A673 (cell line): ENCODE results near the gene FMNL1. TPM values are rescaled to one million over a fixed set of nuclear protein-coding genes. Genes with fewer than 3 reads are reported as not detected.

ENCODE experiments used
- BruUV-seq: library from RNA; stranded (reverse); fragments of 400-500 nt; replicated peaks from 2 replicates; lab custom pipeline; 2021; lab: Mats Ljungman, UMichigan
- CTCF ChIA-PET: fragments of 300-600 bp; sonication (Branson Sonifier 250); formaldehyde crosslinking; loops from one replicate; lab custom pipeline; 2022; ENCODE audit warnings: antibody characterized with exemption; lab: Charles Lee
- POLR2A ChIA-PET: fragments of 300-600 bp; sonication (Branson Sonifier 250); formaldehyde crosslinking; loops from one replicate; lab custom pipeline; 2022; ENCODE audit warnings: antibody characterized with exemption; ENCODE audit not compliant: low non-redundant PET; lab: Charles Lee
- DNase-seq: peaks from one replicate; pipeline ENCODE4 v3.0.0-alpha.2; 2015; ENCODE audit warnings: low spot score
- H3K27ac ChIP-seq: fragments of 200-600 bp; sonication (generic); 2 replicates; pipeline ENCODE4 v1.5.1; 2016; ENCODE audit warnings: mixed run types, low read depth, mild to moderate bottlenecking, mixed read lengths, antibody characterized with exemption, low read length; ENCODE audit not compliant: poor library complexity, severe bottlenecking
- H3K27me3 ChIP-seq: fragments of 200-600 bp; sonication (generic); replicated peaks from 2 replicates; pipeline ENCODE4 v1.6.1; 2017; ENCODE audit warnings: mixed run types, low read depth, mild to moderate bottlenecking, mixed read lengths, antibody characterized with exemption, low read length; ENCODE audit not compliant: insufficient read depth, poor library complexity
- H3K36me3 ChIP-seq: fragments of 200-600 bp; sonication (generic); 2 replicates; pipeline ENCODE4 v1.6.1; 2016; ENCODE audit warnings: mixed run types, mild to moderate bottlenecking, mixed read lengths, antibody characterized with exemption, low read length; ENCODE audit not compliant: insufficient read depth, poor library complexity, severe bottlenecking
- H3K4me1 ChIP-seq: fragments of 200-600 bp; sonication (generic); 2 replicates; pipeline ENCODE4 v1.6.1; 2017; ENCODE audit warnings: mixed run types, mild to moderate bottlenecking, mixed read lengths, antibody characterized with exemption, low read length; ENCODE audit not compliant: insufficient read depth, poor library complexity, severe bottlenecking
- H3K4me3 ChIP-seq: fragments of 200-600 bp; sonication (generic); 2 replicates; pipeline ENCODE4 v1.5.1; 2016; ENCODE audit warnings: low read depth, mixed run types, mild to moderate bottlenecking, mixed read lengths, low read length; ENCODE audit not compliant: poor library complexity, severe bottlenecking
- H3K9me3 ChIP-seq: fragments of 200-600 bp; sonication (generic); 2 replicates; pipeline ENCODE4 v1.6.1; 2016; ENCODE audit warnings: mixed run types, low read depth, mild to moderate bottlenecking, mixed read lengths, antibody characterized with exemption, low read length; ENCODE audit not compliant: poor library complexity, severe bottlenecking
- EZH2 ChIP-seq: fragments of 200-600 bp; sonication (generic); IDR thresholded peaks from 2 replicates; pipeline ENCODE4 v1.6.1; 2017; ENCODE audit warnings: borderline replicate concordance, low read depth, mild to moderate bottlenecking, mixed read lengths, antibody characterized with exemption, low read length; ENCODE audit not compliant: poor library complexity, severe bottlenecking
- intact Hi-C: fragments of 100-400 bp; cut with micrococcal nuclease; formaldehyde crosslinking; loops from one replicate; pipeline ENCODE4 v1.10.0; 2022; ENCODE audit not compliant: unreplicated experiment
- total RNA-seq: library from RNA; stranded (reverse); gene quantifications from 2 replicates; pipeline ENCODE4 v1.2.3, GENCODE V29; 2021
- TF ChIP-seq, protein P1 (sequence below): fragments of 300-800, 200-600 bp; sonication (generic); conservative IDR thresholded peaks from 2 replicates; pipeline ENCODE4 v1.5.1; 2017; ENCODE audit warnings: low read depth, mild to moderate bottlenecking, antibody characterized with exemption, low read length, moderate library complexity, mixed read lengths

The FMNL1 gene
- total RNA-seq, 1 experiment from 2014 or later = 1.0 TPM

DNA sequence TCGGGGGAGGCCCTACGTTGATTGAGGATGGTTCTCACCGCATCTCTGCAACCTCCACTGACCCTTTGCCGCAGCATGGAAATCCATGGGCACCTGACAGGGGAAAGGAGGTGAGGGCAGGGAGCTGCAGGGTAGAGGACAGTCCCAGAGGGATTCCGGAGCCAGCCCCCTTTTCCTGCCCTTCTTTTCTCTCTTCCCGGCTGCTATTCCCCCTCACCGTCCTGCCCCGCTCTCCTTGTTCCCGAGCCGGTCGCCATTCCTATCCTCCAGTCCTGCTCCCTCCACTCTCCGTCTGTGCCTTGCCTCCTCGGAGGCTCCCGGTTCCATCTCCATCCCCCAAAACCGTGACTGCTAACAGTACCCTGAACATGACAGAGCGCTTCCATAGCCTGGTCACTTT is 35.4 kb downstream of the FMNL1 start:
- no peak for TF ChIP-seq EZH2
- TF ChIP-seq, protein P1, sequence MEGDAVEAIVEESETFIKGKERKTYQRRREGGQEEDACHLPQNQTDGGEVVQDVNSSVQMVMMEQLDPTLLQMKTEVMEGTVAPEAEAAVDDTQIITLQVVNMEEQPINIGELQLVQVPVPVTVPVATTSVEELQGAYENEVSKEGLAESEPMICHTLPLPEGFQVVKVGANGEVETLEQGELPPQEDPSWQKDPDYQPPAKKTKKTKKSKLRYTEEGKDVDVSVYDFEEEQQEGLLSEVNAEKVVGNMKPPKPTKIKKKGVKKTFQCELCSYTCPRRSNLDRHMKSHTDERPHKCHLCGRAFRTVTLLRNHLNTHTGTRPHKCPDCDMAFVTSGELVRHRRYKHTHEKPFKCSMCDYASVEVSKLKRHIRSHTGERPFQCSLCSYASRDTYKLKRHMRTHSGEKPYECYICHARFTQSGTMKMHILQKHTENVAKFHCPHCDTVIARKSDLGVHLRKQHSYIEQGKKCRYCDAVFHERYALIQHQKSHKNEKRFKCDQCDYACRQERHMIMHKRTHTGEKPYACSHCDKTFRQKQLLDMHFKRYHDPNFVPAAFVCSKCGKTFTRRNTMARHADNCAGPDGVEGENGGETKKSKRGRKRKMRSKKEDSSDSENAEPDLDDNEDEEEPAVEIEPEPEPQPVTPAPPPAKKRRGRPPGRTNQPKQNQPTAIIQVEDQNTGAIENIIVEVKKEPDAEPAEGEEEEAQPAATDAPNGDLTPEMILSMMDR = no peak
- Histone ChIP-seq H3K9me3 (no peaks in the 10 kb centered on the region), H3K36me3 (no peaks in the 10 kb centered on the region), H3K27me3 (no peaks in the 10 kb centered on the region), H3K4me3 (no peak overlapping the region), H3K4me1 (no peaks in the 10 kb centered on the region), H3K27ac (no peak overlapping the region)
- ChIA-PET POLR2A (interaction anchor here (0.6 kb wide), 1 partner anchor 15 kb away, joined by 4 read pairs; no protein-coding TSS in a partner anchor), CTCF (no interaction called here)
- no TSS peak for BruUV-seq
- no peak for DNase-seq
- intact Hi-C loops = no loop called here

DNA sequence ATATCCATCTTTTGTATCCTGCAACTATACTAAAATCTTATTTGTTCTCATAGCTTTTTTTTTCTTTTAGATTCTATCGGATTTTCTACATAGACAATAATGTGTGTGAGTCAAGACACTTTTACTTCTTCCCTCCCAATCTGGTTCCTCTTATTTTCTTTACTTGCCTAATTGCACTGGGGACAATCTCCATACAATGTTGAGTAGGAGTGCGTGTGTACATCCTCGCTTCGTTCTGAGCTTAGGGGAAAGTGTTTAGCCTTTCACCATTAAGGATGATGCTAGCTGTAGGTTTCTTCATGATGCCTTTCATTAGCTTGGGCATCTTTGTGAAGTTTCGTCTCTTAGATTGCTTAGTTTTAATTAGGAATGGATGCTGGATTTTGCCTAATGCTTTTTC is 37.3 kb downstream of the FMNL1 start:
- no peaks in the 10 kb centered on the region for H3K4me1 ChIP-seq
- POLR2A ChIA-PET = no interaction called here
- H3K4me3 ChIP-seq = no peak overlapping the region
- intact Hi-C loops = no loop called here
- CTCF ChIA-PET = interaction anchor here (1.3 kb wide), 1 partner anchor 123 kb away, joined by 3 read pairs; the partner anchor contains the start of gene ACBD4
- DNase-seq = no peak
- H3K27me3 ChIP-seq = no peaks in the 10 kb centered on the region
- no peaks in the 10 kb centered on the region for H3K36me3 ChIP-seq
- no peaks in the 10 kb centered on the region for H3K9me3 ChIP-seq
- no TSS peak for BruUV-seq
- TF ChIP-seq, protein P1 = no peak
- no peak for TF ChIP-seq EZH2
- H3K27ac ChIP-seq = no peak overlapping the region

DNA sequence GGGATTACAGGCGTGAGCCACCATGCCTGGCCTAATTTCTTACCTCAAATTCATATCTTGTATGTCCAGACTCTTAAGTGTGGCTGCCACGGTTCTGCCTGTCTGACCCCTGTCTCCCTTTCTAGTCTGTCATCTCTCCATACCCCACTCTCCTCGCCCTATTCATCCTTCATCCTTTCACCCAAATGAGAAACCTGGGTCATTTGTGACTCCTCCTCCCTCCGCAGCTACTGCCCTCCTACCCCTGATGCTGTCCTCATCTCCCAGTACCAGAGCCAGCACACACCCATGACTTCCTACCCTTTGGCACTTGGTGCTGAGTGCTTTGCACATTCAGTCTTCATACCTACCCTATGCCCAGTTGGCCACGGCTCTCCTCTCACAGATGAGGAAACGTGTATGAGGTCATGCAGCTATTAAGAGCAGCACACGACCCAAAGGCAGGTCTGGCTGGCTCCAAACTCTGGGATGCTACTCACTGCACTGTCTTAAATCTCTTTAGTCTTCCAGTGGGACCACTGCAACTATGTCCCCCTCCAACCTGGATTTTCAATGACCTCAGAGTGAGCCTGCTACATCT is 38.6 kb downstream of the FMNL1 start:
- Histone ChIP-seq H3K27ac (no peak overlapping the region), H3K4me3 (no peak overlapping the region), H3K36me3 (no peaks in the 10 kb centered on the region), H3K27me3 (no peaks in the 10 kb centered on the region), H3K4me1 (no peaks in the 10 kb centered on the region), H3K9me3 (no peaks in the 10 kb centered on the region)
- POLR2A ChIA-PET = no interaction called here
- intact Hi-C loops = no loop called here
- BruUV-seq = no TSS peak
- CTCF ChIA-PET = no interaction called here
- DNase-seq = no peak
- TF ChIP-seq, protein P1 = no peak
- TF ChIP-seq EZH2 = no peak
